Thymus (tissue), 11 donors: ENCODE data around the gene KRT78. TPM values are rescaled to one million over a fixed set of nuclear protein-coding genes. Genes with fewer than 3 reads are reported as not detected.

Experiments used
- DNase-seq, 9 donors: peaks; one replicate each; pipeline ENCODE4 v3.0.0-alpha.2; 2013; ENCODE audit warnings: low spot score in 9 of 9, low read depth in 6 of 9, missing footprints in 1 of 9
- H3K27ac ChIP-seq, 2 donors: one replicate each; pipeline ENCODE4 v1.5.1; 2013; ENCODE audit warnings: control low read depth in 1 of 2, low read depth in 1 of 2, low read length in 1 of 2, mild to moderate bottlenecking in 1 of 2, moderate library complexity in 1 of 2
- H3K27me3 ChIP-seq, 2 donors: one replicate each; pipeline ENCODE4 v1.5.1; 2013; ENCODE audit warnings: low read length in 1 of 2; ENCODE audit not compliant: control insufficient read depth in 2 of 2, insufficient read depth in 1 of 2
- H3K36me3 ChIP-seq, 2 donors: one replicate each; pipeline ENCODE4 v1.5.1; 2013; ENCODE audit warnings: low read length in 1 of 2, mild to moderate bottlenecking in 1 of 2, moderate library complexity in 1 of 2; ENCODE audit not compliant: control insufficient read depth in 2 of 2, insufficient read depth in 2 of 2
- H3K4me1 ChIP-seq, 2 donors: one replicate each; pipeline ENCODE4 v1.5.1; 2013; ENCODE audit warnings: low read length in 2 of 2; ENCODE audit not compliant: control insufficient read depth in 2 of 2, insufficient read depth in 2 of 2
- H3K4me3 ChIP-seq, 2 donors: one replicate each; pipeline ENCODE4 v1.5.1; 2013; ENCODE audit warnings: low read length in 2 of 2, control low read depth in 1 of 2, mild to moderate bottlenecking in 1 of 2
- H3K9me3 ChIP-seq, 2 donors: one replicate each; pipeline ENCODE4 v1.5.1; 2013; ENCODE audit warnings: low read length in 1 of 2, mild to moderate bottlenecking in 1 of 2; ENCODE audit not compliant: control insufficient read depth in 2 of 2, insufficient read depth in 1 of 2
- WGBS: extraction: QIAGEN DNeasy Blood & Tissue Kit; methylation state at CpG from one replicate; pipeline ENCODE4 v1.1.7; 2013; 5-methylcytosine and 5-hydroxymethylcytosine counted together
- polyA plus RNA-seq: library from polyadenylated mRNA; stranded (reverse); fragments of 200-250 nt; gene quantifications from one replicate; pipeline ENCODE4 v1.2.3, GENCODE V29; 2013
- total RNA-seq: library from RNA; stranded (reverse); fragments of 120-200 nt; gene quantifications from one replicate; pipeline ENCODE4 v1.2.4, GENCODE V29; 2013
- donor health status: healthy.

KRT78 gene
- total and polyA plus RNA-seq, 2 donors, result 0.42 to 7.2 TPM

GRCh38 chr12:52812073-52812400 is 36.8 kb downstream of the KRT78 start:
- no peak for DNase-seq
- no peaks in the 10 kb centered on the region for H3K4me1 ChIP-seq
- no peaks in the 10 kb centered on the region for H3K36me3 ChIP-seq
- H3K27ac ChIP-seq, result no peak overlapping the region
- H3K4me3 ChIP-seq, result no peak overlapping the region
- WGBS, result 91% methylated on average over 4 of the region's 4 CpGs
- H3K27me3 ChIP-seq, result peaks cover 0 to 5% of the 10 kb centered on the region in 2 donors
- no peaks in the 10 kb centered on the region for H3K9me3 ChIP-seq

- Histone ChIP-seq H3K27ac (no peak overlapping the region), H3K4me3 (no peak overlapping the region)
- DNase-seq, result no peak
These were observed 37.4 kb downstream of the KRT78 start for GRCh38 chr12:52811191-52812072.

GRCh38 chr12:52810554-52810953 is 38.2 kb downstream of the KRT78 start:
- H3K27me3 ChIP-seq, result peaks cover 0 to 5% of the 10 kb centered on the region in 2 donors
- no peak overlapping the region for H3K27ac ChIP-seq
- DNase-seq, result no peak
- H3K9me3 ChIP-seq, result no peaks in the 10 kb centered on the region
- 90% methylated on average over 5 of the region's 5 CpGs for WGBS
- no peaks in the 10 kb centered on the region for H3K36me3 ChIP-seq
- H3K4me3 ChIP-seq, result no peak overlapping the region
- no peaks in the 10 kb centered on the region for H3K4me1 ChIP-seq

More at GRCh38 chr12:52811191-52812072, 37.4 kb downstream of the KRT78 start:
- no peaks in the 10 kb centered on the region for H3K9me3 ChIP-seq
- no peaks in the 10 kb centered on the region for H3K4me1 ChIP-seq
- H3K36me3 ChIP-seq, result no peaks in the 10 kb centered on the region
- H3K27me3 ChIP-seq, result peaks cover 0 to 5% of the 10 kb centered on the region in 2 donors
- 94% methylated on average over 9 of the region's 9 CpGs for WGBS

GRCh38 chr12:52809166-52809565 is 39.6 kb downstream of the KRT78 start:
- H3K27ac ChIP-seq, result no peak overlapping the region
- no peak for DNase-seq
- H3K4me3 ChIP-seq, result no peak overlapping the region
- peaks cover 0 to 5% of the 10 kb centered on the region in 2 donors for H3K27me3 ChIP-seq
- 87% methylated on average over 7 of the region's 7 CpGs for WGBS
- H3K36me3 ChIP-seq, result no peaks in the 10 kb centered on the region
- H3K9me3 ChIP-seq, result no peaks in the 10 kb centered on the region
- no peaks in the 10 kb centered on the region for H3K4me1 ChIP-seq

GRCh38 chr12:52808573-52809160 is 40.1 kb downstream of the KRT78 start:
- WGBS, result 95% methylated on average over 8 of the region's 8 CpGs
- no peaks in the 10 kb centered on the region for H3K36me3 ChIP-seq
- no peak overlapping the region for H3K27ac ChIP-seq
- H3K9me3 ChIP-seq, result no peaks in the 10 kb centered on the region
- H3K4me3 ChIP-seq, result no peak overlapping the region
- peaks cover 0 to 5% of the 10 kb centered on the region in 2 donors for H3K27me3 ChIP-seq
- H3K4me1 ChIP-seq, result no peaks in the 10 kb centered on the region
- DNase-seq, result no peak

- 94% methylated on average over 16 of the region's 16 CpGs for WGBS
These were observed 41.0 kb downstream of the KRT78 start for GRCh38 chr12:52807544-52808470.

GRCh38 chr12:52806821-52807543 is 41.8 kb downstream of the KRT78 start:
- peaks cover 0 to 3% of the 10 kb centered on the region in 2 donors for H3K27me3 ChIP-seq
- H3K36me3 ChIP-seq, result no peaks in the 10 kb centered on the region
- no peak overlapping the region for H3K27ac ChIP-seq
- H3K9me3 ChIP-seq, result no peaks in the 10 kb centered on the region
- H3K4me3 ChIP-seq, result no peak overlapping the region
- 88% methylated on average over 11 of the region's 11 CpGs for WGBS
- DNase-seq, result no peak
- no peaks in the 10 kb centered on the region for H3K4me1 ChIP-seq

More at GRCh38 chr12:52807544-52808470, 41.0 kb downstream of the KRT78 start:
- H3K27me3 ChIP-seq, result peaks cover 0 to 3% of the 10 kb centered on the region in 2 donors
- no peak for DNase-seq
- H3K9me3 ChIP-seq, result no peaks in the 10 kb centered on the region
- H3K27ac ChIP-seq, result no peak overlapping the region
- H3K36me3 ChIP-seq, result no peaks in the 10 kb centered on the region
- H3K4me3 ChIP-seq, result no peak overlapping the region
- no peaks in the 10 kb centered on the region for H3K4me1 ChIP-seq

GRCh38 chr12:52806169-52806811 is 42.5 kb downstream of the KRT78 start:
- 97% methylated on average over 3 of the region's 3 CpGs for WGBS
- no peaks in the 10 kb centered on the region for H3K9me3 ChIP-seq
- no peaks in the 10 kb centered on the region for H3K27me3 ChIP-seq
- no peaks in the 10 kb centered on the region for H3K4me1 ChIP-seq
- no peaks in the 10 kb centered on the region for H3K36me3 ChIP-seq
- no peak overlapping the region for H3K27ac ChIP-seq
- no peak for DNase-seq
- H3K4me3 ChIP-seq, result no peak overlapping the region
